Type B pancreatic cell (in vitro differentiated cells): Measurements from ENCODE around the gene F10. TPM values are rescaled to one million over a fixed set of nuclear protein-coding genes. Genes with fewer than 3 reads are reported as not detected.
A peak's percentile ranks its signal among the peaks of the same experiment; 100 is the strongest.
"Not testable (repeated sequence)": the region's sequence is repeated elsewhere in the genome, so short reads cannot be mapped to it uniquely, and the experiment has no call there.

Experiments used
- DNase-seq: peaks from one replicate; pipeline ENCODE4 v3.0.0; 2021; ENCODE audit warnings: mixed read lengths; ENCODE audit not compliant: unreplicated experiment; ENCODE audit errors: extremely low spot score
- H3K27ac Mint-ChIP-seq: 2 replicates; pipeline ENCODE4 v1.8.0; 2021; ENCODE audit warnings: mild to moderate bottlenecking, mixed read lengths
- H3K27me3 Mint-ChIP-seq: 2 replicates; pipeline ENCODE4 v1.8.0; 2021; ENCODE audit warnings: mixed read lengths
- H3K36me3 Mint-ChIP-seq: 2 replicates; pipeline ENCODE4 v1.8.0; 2021; ENCODE audit warnings: mixed read lengths
- H3K4me1 Mint-ChIP-seq: one replicate; pipeline ENCODE4 v1.8.0; 2021; ENCODE audit warnings: mixed read lengths; ENCODE audit not compliant: unreplicated experiment
- H3K4me3 Mint-ChIP-seq: 2 replicates; pipeline ENCODE4 v1.8.0; 2021; ENCODE audit warnings: mild to moderate bottlenecking, mixed read lengths
- H3K9me3 Mint-ChIP-seq: 2 replicates; pipeline ENCODE4 v1.8.0; 2021; ENCODE audit warnings: mixed read lengths
- total RNA-seq: library from RNA; stranded (reverse); gene quantifications from 2 replicates; pipeline ENCODE4 v1.2.1, GENCODE V29; 2021; ENCODE audit warnings: low replicate concordance
- TF ChIP-seq, protein P1 (sequence below): fragments of 200-600 bp; sonication (generic); conservative IDR thresholded peaks from 2 replicates; pipeline ENCODE4 v1.5.0; 2021; ENCODE audit warnings: antibody characterized with exemption, mild to moderate bottlenecking

Gene F10
- total RNA-seq, 1 donor from 2014 or later: 34.4 TPM

DNA sequence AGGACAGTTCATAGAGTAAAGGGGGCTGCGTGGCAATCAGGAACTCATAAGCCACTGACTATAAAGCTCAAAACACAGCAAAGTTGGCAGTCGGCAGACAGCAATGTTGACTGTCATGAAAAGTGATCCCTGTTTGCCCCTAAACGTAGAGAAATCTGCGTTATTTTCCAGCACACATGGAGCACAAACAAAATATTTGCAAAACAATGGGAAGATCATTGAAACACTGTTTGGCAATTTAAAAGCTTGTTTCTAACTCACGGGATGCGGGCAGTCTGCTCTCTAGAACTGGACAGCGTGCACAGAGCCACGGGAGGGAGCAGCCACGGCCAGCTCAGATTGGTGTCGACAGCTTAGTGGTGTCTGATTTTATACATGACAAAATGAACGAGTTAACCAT, 23.5 kb upstream of the F10 start:
- Mint-ChIP-seq H3K27ac (no peak overlapping the region), H3K4me3 (no peak overlapping the region), H3K36me3 (peaks cover 3% of the 10 kb centered on the region), H3K4me1 (peaks cover 11% of the 10 kb centered on the region), H3K9me3 (no peaks in the 10 kb centered on the region), H3K27me3 (peaks cover 7% of the 10 kb centered on the region)
- no peak for DNase-seq
- TF ChIP-seq, protein P1, sequence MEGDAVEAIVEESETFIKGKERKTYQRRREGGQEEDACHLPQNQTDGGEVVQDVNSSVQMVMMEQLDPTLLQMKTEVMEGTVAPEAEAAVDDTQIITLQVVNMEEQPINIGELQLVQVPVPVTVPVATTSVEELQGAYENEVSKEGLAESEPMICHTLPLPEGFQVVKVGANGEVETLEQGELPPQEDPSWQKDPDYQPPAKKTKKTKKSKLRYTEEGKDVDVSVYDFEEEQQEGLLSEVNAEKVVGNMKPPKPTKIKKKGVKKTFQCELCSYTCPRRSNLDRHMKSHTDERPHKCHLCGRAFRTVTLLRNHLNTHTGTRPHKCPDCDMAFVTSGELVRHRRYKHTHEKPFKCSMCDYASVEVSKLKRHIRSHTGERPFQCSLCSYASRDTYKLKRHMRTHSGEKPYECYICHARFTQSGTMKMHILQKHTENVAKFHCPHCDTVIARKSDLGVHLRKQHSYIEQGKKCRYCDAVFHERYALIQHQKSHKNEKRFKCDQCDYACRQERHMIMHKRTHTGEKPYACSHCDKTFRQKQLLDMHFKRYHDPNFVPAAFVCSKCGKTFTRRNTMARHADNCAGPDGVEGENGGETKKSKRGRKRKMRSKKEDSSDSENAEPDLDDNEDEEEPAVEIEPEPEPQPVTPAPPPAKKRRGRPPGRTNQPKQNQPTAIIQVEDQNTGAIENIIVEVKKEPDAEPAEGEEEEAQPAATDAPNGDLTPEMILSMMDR: no peak

DNA sequence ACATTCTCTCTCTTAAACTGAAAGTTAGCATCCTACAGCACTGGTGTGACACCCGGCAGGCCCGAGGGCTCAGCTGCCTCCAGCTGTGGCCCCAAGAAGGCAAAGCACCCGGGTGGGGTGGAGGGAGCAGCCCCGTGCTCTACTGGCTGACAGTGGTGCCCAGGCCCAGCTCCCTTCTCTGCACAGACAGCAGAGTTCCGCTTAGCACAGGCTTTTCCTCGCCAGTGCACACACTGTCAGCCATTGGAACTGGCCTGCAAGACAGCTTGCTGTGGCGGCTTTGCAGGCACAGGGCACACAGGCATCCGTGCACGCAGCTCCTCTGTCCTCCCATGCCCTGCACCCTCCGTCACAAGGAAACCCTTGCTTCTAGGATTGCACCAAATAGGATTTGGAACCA, 20.3 kb upstream of the F10 start:
- H3K27me3 Mint-ChIP-seq, DNase-seq, H3K9me3 Mint-ChIP-seq, H3K36me3 Mint-ChIP-seq, H3K4me3 Mint-ChIP-seq: not testable (repeated sequence)
- Mint-ChIP-seq H3K27ac (peak overlapping the region; percentile 6), H3K4me1 (peaks cover 11% of the 10 kb centered on the region)

DNA sequence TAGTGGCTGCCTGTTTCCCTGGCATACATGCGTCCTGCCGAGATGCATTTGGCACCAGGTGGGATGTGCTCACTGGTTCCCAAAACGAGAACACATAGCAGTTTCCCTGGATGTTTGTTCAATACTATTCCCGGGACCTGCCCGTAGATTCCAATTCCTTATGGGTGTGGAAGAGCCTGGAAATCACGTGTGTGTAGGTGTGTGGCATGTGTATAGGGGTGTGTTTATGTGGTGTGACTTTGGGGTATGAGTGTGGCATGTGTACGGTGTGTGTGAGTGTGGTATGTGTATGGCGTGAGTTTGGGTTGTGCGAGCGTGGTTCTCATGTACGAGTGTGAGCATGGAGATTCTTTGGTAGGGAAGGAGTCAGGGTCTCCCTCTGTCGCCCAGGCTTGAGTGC, 19.9 kb upstream of the F10 start:
- H3K27ac Mint-ChIP-seq: peak overlapping the region; percentile 6
- H3K27me3 Mint-ChIP-seq: peaks cover 7% of the 10 kb centered on the region
- DNase-seq: no peak
- peaks cover 3% of the 10 kb centered on the region for H3K36me3 Mint-ChIP-seq
- peaks cover 11% of the 10 kb centered on the region for H3K4me1 Mint-ChIP-seq
- TF ChIP-seq, protein P1: no peak
- H3K9me3 Mint-ChIP-seq: no peaks in the 10 kb centered on the region
- H3K4me3 Mint-ChIP-seq: no peak overlapping the region

DNA sequence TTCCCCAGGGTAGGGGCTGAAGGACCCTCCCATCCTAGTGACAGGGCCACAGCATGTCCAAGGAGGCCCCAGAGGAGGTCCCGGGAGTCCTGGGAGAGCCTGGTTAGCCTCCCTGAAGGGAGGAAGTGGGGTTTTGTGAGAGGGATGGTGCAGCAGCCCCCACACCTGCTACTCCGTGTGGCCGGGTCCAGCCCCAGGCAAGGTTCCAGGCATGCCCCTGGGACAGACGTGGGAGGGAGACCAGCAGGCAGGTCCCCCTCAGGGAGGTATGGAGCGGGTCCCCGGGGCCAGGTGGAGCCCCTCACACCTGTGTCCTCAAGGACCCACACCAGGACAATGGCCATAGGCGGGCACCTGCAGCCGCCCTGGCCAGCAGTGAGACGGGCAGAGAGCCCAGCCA, 19.0 kb upstream of the F10 start:
- Mint-ChIP-seq H3K27ac (no peak overlapping the region), H3K4me1 (peaks cover 3% of the 10 kb centered on the region), H3K9me3 (no peaks in the 10 kb centered on the region), H3K36me3 (no peaks in the 10 kb centered on the region), H3K4me3 (no peak overlapping the region), H3K27me3 (peaks cover 7% of the 10 kb centered on the region)
- no peak for DNase-seq
- TF ChIP-seq, protein P1: no peak

DNA sequence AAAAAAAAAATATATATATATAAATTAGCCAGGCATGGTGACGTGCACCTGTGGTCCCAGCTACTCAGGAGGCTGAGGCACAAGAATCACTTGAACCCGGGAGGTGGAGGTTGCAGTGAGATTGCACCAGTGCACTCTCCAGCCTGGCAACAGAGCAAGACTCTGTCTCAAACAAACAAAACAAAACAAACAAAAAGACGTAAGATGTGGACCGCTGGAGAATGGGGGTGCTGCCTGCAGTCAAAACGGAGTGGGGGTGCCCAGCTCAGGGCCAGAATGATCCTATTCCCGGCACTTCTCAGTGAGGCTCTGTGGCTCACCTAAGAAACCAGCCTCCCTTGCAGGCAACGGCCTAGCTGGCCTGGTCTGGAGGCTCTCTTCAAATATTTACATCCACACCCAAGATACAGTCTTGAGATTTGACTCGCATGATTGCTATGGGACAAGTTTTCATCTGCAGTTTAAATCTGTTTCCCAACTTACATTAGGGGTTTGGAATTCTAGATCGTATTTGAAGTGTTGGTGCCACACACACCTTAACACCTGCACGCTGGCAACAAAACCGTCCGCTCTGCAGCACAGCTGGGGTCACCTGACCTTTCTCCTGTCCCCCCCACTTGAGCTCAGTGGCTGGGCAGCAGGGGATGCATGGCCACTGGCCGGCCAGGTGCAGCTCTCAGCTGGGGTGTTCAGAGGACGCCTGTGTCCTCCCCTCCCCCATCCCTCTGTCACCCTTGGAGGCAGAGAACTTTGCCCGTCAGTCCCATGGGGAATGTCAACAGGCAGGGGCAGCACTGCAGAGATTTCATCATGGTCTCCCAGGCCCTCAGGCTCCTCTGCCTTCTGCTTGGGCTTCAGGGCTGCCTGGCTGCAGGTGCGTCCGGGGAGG, 17.3 kb upstream of the F10 start, which contains the start of gene F7:
TSS of gene F7 (plus strand) at position 760 of the 889 bp plus-strand sequence. CDS start at position 811, 51 bp downstream.
- Mint-ChIP-seq H3K36me3 (no peaks in the 10 kb centered on the region), H3K27me3 (peaks cover 12% of the 10 kb centered on the region), H3K4me1 (no peaks in the 10 kb centered on the region), H3K4me3 (peak within 1 kb of the TSS; percentile 33), H3K27ac (no peak within 1 kb of the TSS), H3K9me3 (no peaks in the 10 kb centered on the region)
- TF ChIP-seq, protein P1: no peak
- no peak for DNase-seq

DNA sequence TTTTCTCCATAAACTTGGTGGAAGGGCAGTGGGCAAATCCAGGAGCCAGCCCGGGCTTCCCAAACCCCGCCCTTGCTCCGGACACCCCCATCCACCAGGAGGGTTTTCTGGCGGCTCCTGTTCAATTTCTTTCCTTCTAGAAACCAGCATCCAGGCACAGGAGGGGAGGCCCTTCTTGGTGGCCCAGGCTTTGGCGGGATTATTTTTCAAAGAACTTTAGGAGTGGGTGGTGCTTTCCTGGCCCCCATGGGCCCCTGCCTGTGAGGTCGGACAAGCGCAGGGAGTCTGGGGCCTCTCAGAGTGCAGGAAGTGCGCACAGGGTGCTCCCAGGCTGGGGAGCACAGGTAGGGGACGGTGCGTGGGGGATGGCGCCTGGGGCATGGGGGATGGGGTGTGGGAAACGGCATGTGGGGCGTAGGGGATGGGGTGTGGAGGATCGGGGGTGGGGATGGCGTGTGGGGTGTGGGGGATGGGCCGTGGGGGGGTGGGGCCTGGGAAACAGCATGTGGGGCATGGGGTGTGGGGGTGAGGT, 16.6 kb upstream of the F10 start:
- H3K9me3 Mint-ChIP-seq: no peaks in the 10 kb centered on the region
- H3K4me3 Mint-ChIP-seq: no peak overlapping the region
- H3K4me1 Mint-ChIP-seq: no peaks in the 10 kb centered on the region
- no peak overlapping the region for H3K27ac Mint-ChIP-seq
- no peaks in the 10 kb centered on the region for H3K36me3 Mint-ChIP-seq
- DNase-seq: no peak
- H3K27me3 Mint-ChIP-seq: peaks cover 12% of the 10 kb centered on the region
- TF ChIP-seq, protein P1: no peak
